Embryonic facial prominence (tissue), 1 donor: ENCODE data around the gene TMEM19.
"Not testable (repeated sequence)": the region's sequence is repeated elsewhere in the genome, so short reads cannot be mapped to it uniquely, and the experiment has no call there.

ENCODE experiments used
- DNase-seq: peaks from one replicate; pipeline ENCODE4 v3.0.0-alpha.2; 2016; ENCODE audit errors: extremely low spot score

TMEM19 gene

DNA sequence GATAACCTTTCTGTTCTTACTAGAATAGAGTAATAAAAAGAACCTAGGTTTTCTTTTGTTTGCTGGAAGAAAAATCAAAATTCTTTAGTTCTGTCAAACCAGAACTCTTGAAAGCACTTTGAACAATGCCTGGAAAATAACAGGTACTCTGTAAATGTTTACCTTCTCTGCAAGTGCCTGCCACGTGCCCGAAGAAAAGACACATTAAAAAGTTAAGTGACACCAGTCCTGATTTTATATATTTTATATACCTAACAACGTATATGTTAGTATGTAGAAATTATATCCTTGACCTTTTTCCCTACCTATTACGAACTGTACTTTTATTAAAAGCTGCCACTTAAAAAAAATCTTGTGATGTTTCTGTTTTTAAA, 20.8 kb upstream of the TMEM19 start:
- DNase-seq: no peak

DNA sequence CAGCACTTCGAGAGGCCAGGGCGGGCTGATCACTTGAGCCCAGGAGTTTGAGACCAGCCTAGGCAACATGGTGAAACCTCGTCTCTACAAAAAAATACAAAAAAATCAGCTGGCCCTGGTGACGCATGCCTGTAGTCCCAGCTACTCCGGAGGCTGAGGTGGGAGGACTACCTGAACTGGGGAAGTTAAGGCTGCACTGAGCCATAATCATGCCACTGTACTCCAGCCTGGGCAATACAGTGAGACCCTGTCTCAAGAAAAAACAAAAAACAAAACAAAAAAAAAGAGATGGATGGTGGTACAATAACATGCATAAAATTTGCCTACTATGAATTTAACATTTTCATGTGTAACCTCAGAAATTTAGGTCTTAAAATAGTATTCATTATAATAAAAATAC, 19.6 kb upstream of the TMEM19 start:
- no peak for DNase-seq

DNA sequence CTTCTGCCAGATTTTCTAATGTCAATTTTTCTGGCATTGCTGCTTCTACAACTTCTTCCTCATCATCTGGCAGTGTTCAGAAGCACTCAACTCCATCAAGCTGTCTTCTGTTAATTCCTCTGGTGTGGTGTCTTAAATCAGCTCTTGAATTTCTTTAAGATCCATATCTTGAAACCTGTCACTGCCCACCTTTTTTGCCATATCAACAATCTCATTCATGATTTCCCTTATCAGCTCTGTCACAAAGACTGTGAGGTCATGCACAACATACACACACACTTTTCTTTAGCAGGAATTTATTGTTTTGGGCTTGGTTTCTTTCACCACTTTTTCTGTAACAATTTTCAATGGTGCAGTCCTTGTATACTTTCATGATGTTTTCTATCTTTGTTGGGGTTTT, 14.6 kb upstream of the TMEM19 start:
- DNase-seq: no peak

DNA sequence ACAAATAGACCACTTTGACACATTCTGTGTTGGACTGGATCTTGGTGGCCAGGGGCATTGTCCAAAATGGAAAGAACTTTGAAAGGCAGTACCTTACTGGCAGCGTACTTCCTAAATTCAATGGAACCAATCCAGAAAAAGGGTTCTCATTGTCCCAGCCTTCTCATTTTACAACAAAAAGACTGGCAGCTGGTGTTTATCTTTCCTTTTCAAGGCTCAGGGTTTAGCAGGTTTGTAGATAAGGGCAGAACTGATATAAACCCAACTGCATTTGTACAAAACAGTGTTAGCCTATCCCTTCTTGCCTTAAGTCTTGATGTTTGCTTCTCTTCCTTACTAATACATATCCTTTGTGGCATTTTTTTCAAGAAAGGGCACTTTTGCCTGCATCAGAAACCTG, 14.1 kb upstream of the TMEM19 start:
- DNase-seq: no peak

DNA sequence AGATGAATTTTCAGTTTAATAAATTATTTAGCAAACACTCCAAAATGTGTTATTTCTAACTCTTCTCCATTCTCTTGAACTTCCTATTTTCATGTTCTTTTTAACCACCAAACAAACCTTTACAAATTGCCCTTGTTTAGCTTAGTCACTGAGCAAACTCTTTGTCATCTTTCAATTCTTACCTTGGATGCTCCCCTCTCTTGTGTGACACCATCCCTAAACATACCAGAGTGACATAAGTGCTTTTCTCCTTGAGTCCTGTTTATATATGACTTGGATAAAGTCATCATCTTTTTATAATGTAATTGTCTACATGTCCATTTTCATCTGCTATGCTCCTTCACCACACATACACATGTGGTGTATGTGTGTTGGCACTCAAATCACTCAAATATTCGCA, 3.4 kb upstream of the TMEM19 start:
- DNase-seq: no peak

DNA sequence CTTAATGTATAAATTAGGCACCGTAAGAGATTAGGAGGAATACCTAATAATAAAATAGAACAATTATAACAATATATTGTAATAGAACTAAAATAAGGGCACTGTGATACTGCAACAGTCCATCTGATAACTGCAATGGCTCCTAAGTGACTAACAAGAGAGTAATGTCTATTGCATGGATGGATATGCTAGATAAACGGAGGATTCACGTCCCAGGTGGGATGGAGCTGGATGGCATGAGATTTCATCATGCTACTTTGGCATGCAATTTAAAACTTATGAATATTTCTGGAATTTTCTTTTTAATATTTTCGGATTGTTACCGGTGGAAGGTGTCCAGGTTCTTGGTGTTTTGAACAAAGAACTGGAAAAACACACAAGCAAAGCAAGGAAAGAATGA, 2.2 kb upstream of the TMEM19 start:
- no peak for DNase-seq

DNA sequence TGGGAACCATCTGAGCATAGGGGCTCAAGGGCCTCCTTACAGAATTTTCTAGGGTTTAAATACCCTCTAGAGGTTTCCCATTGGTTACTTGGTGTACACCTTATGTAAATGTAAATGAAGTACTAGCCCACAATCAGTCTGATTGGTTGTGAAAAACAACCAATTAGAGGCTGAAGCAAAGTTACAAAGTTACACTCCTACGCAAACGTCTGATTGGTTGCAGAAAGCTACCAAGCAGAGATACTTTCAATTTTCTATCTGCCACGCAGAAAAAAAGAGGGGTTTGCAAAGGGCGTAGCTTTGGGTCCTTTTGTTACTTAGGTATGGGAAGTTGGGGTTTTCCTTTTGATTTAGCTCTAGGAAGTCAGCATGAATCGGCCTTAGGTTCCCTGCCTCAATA, 1.8 kb upstream of the TMEM19 start:
- DNase-seq: no peak

DNA sequence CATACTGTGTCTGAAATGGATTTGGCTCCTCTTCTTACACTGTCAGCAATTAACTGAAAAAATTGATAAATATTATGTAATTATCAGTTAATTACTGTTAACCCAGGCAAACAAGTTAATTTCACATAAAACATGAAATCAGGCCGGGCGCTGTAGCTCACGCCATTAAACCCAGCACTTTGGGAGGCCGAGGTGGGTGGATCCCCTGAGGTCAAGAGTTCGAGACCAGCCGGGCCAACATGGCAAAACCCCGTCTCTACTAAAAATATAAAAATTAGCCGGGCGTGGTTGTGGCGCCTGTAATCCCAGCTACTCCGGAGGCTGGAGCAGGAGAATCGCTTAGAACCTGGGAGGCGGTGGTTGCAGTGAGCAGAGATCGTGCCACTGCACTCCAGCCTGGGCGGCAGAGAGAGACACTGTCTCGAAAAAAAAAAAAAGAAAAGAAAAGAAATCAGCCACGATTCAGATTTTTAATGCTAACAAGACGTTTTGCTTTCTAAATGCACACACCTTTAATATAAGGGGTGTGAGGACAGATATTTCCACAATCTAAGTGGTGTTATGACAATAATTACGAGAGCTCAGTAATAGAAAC, 473 bp upstream of the TMEM19 start:
- DNase-seq: no peak

DNA sequence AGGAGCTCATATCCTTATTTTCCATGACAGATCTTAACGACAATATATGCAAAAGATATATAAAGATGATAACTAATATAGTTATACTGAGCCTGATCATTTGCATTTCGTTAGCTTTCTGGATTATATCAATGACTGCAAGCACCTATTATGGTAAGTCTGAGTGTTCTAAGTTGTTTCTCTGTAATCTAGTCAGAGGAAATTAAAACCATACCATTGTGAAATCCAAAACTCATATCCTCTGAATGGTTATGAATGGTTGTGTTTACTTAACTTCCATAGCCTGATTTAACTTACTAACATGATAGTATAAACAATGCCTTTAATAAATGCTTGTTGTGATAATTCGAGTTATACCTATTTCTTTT, 760 bp downstream of the TMEM19 start:
- DNase-seq: no peak

DNA sequence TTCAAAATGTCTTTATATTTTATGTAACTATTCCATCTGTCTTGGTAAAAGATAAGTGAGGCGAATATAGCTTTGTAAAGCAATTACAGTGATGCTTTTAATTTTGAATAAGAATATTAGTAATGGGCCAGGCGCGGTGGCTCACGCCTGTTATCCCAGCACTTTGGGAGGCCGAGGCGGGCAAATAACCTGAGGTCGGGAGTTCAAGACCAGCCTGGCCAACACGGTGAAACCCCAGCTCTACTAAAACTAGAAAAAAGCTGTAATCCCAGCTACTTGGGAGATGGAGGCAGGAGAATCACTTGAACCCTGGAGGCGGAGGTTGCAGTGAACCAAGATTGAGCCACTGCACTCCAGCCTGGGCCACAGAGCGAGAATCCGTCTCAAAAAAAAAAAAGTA, 1.3 kb downstream of the TMEM19 start:
- DNase-seq: not testable (repeated sequence)

DNA sequence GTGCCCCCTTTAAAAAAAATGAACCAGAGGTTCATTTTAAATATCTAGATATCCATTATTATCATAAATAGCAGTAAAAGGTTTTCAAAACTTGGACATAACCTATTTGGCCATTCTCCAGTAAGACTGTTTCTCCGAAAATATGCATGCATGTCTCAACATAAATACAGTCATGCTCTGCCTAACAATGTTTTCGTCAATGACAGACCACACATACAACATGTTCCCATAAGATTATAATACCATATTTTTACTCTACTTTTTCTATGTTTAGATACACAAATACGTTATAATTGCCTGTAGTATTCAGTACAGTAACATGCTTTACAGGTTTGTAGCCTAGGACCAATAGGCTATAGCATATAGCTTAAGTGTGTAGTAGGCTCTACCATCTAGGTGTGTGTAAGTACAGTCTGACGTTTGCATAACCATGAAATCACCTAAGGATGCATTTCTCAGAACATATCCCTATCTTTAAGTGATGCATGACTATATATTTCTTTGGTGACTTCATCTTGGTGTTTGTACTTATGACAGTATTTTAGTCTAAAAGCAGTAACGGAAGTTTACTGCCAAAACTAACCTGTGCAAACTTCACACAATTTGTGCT, 3.2 kb downstream of the TMEM19 start:
- no peak for DNase-seq

DNA sequence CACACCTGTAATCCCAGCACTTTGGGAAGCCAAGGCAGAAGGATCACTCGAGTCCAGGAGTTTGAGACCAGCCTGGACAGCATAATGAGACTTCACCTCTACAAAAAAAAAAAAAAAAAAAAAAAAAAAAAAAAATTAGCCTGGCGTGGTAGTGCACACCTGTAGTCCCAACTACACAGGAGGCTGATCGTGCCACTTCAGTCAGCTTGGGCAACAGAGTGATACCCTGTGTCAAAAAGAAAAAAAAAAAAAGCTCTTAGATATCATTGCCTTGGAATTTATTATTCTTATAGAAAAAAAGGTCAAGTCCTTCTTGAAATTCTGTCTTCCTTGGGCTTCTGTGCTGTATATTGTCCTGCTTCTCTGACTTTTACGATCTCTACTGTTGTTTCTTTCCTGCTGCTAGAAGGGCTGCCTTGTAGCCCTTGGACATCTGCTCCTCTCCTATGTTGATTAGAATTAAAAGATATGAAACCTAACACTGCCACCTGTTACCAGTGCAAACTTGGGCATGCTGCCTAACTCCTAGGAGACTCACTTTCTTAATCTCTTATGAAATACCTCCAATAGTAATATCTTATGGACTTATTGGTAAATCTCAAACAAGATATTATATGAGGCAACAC, 5.7 kb downstream of the TMEM19 start:
- DNase-seq: no peak

DNA sequence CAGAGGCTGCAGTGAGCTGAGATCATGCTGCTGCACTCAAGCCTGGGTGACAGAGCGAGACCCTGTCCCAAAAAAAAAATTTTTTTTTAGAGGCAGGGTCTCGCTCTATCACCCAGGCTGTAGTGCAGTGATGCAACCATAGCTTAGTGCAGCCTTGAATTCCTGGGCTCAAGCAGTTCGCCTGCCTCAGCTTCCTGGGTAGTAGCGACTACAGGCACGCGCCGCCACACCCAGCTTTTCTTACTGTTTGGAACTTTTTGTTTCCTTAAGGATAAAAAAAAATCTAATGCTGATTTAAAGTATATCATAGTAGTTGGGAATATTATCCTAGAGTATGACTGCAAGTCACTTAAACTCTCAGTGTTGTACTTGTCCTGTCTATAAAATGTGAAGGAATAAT, 7.2 kb downstream of the TMEM19 start:
- DNase-seq: no peak

DNA sequence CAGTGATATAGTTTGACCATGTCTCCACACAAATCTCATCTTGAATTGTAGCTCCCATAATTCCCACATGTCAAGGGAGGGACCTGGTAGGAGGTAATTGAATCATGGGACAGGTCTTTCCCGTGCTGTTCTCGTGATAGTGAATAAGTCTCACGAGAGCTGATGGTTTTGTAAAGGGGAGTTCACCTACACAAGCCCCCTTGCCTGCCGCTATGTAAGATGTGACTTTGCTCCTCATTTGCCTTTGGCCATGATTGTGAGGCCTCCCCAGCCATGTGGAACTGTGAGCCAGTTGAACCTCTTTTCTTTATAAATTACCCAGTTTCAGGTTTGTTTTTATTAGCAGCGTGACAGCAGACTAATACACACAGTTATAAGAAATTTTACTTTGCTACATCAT, 7.8 kb downstream of the TMEM19 start:
- DNase-seq: not testable (repeated sequence)

DNA sequence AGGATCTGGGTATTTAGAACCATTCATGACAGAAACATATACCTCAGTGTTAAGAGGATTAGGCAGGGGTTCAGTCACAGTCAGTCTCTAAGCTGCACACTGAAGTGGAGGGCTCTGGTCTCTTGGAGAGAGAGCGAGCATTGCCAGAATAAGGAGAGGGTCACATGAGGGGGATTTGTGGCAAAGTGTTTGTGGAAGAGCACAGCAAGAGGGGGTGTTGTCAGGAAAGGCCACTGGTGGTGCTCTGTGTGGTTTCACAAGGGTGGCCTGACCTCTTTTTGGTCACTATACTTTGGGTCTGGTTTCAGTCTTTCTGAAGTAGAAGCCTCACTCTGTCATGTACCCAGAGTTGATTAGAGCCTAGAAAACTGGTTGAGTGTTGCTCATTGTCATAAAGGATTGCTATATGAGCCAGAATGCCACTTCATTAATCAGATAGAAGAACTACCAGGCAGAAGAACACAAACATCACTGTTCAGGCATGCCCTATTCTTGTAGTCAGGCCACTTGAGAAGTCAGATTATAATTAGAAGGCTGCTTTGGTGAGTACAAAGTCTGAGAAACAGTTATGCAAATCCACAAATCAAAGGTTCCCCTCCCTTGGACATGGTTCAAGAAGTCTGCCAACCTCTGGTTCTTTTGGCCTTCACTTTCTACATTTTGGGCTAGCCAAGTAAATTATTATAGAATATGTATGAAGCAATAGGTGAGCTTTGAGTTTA, 8.4 kb downstream of the TMEM19 start:
- no peak for DNase-seq

DNA sequence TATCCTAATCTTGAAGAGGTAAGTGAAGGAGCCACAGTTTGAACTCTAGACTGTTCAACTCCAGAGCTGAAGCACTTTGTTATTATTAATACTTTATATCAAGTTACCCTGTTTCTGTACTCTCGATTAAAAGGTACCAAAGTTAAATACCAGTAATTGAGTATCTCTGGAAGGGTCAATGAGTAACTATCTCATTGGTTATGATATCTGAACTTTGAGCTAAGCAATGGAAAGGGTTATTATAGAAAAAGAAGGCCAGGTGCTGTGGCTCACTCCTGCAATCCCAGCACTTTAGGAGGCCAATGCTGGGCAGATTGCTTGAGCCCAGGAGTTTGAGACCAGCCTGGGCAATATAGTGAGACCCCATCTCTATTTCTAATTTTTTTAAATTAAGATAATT, 9.9 kb downstream of the TMEM19 start:
- no peak for DNase-seq

DNA sequence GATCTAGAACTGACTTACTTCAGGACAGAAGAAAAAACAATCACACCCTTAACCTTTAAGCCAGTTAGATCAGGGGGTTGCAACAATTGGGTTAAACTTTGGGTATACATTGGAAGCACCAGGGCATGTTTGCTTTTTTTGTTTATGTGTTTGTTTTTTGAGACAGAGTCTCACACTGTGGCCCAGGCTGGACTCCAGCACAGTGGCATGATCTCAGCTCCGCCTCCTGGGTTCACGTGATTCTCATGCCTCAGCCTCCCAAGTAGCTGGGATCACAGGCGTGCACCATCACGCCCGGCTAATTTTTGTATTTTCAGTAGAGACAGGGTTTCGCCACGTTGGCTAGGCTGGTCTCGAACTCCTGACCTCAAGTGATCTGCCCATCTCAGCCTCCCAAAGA, 16.3 kb downstream of the TMEM19 start:
- DNase-seq: not testable (repeated sequence)

DNA sequence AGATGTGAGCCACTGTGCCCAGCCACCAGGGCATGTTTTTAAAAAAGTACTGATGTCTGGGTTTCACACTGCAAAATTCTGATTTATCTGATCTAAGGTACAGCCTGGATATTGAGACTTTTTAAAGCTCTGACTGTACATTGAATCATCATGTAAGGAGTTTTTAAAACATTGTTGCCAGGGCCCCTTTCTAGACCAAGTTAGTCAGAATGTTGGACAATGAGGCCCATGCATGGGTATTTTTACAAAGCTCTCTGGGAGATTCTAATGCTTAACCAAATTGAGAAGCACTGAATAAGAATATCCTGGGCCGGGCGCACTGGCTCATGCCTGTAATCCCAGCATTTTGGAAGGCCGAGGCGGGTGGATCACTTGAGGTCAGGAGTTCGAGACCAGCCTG, 16.7 kb downstream of the TMEM19 start:
- DNase-seq: no peak

DNA sequence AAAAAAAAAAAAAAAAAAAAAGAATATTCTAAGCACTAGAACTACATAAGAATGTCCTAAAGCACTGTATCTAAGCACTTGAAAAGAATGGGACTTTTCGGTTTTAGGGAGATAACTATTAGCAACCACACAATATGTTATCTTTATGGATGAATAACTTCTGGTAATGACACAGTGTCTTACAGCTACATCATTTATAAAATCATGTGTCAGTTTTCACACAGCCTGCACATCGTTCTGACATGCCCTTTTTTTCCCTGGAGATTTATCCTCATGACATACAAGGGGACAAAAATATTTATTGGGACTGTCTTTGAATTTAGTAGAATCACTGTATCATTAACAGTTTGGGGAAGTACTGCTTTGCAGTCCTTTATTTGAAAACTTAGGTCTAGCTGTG, 17.3 kb downstream of the TMEM19 start:
- no peak for DNase-seq

DNA sequence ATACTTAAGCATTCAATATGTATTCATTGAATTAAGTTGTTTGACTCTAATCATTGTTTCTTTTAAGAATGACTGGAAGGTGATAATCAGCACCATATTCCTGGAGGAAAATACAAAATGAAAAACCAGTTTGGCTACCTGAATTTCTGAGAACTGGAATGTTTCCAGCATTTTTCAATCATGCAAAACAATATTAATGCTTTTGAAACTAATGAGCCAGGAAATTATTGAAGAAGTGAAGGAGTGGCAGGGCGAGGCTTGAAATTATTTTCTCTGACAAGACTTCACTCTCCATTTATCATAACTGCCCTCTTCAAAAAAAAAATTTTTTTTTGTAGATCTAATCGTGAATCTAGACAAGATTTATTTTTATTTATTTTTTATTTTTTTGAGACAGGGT, 19.0 kb downstream of the TMEM19 start:
- no peak for DNase-seq

DNA sequence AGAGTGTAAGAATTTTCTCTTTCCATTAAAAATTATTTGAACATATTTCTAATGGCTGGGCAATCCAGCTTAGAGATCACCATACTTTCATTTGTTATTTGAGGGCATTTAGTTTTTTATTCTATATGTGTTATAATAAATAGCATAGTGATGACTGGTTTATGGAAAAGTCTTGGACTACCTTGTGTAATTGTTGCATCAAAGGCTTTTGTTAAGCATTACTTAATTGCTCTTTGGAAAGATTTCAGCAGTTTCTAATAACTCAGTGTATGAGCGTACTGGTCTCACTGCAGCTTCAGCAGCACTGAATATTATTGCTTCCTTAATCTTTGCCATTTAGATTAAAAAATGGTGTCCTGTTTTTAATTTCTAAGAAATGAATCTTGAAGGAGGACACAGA, 22.8 kb downstream of the TMEM19 start:
- no peak for DNase-seq

DNA sequence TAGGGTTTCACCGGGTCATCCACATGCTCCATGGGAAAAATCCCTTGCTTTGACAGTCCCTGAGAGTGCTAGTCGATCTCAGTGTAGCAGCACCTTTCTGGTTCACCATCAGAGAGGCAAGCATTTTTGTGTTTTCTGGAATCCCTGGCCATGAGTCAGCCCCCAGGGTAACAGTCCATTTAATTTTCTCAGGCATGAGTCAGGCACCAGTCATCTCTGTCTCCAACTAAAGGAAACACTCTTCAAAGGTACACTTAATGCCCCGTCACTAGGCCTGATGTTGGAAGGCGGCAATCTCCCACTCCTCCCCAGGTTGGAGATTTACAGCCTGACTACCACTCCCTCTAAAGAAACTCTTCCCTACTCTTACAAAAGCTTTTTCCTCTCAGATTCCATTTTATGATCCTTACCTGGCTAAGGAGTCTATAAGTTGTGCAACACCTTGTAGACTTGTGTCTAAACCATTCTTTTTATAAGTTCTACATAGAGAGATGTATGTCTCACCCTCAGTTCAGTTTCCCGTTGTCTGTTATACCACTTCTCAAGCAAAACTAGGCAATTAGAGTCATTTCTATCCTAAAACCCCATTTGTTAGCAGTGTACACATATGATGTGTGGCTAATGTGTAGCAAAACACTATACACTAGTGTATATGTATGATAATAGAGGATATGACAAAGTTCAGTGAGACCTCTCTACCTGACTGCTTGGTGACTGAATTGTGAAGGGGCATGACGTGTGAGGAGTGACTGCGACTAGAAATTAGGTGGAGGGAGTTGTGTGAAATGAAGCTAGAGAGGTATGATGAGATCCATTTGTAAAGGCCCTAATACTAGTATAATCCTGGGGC, 24.6 kb downstream of the TMEM19 start:
- DNase-seq: no peak
